ENCODE data around the gene OLA1. TPM values are rescaled to one million over a fixed set of nuclear protein-coding genes. Genes with fewer than 3 reads are reported as not detected.
A peak's percentile ranks its signal among the peaks of the same experiment; 100 is the strongest.

The OLA1 gene
- total RNA-seq, 1 donor from 2014 or later, result 118 TPM

GRCh38 chr2:174040417-174040701 lies 208.0 kb downstream of the OLA1 start:
- H3K27me3 Mint-ChIP-seq, result peaks cover 15% of the 10 kb centered on the region
- no peak overlapping the region for H3K4me3 Mint-ChIP-seq (ENCODE audit: low read depth)

GRCh38 chr2:174039551-174040416 lies 208.5 kb downstream of the OLA1 start:
- TF ChIP-seq CTCF (IDR thresholded peaks at IDR 0.05; ENCODE audit: unreplicated experiment), result peak; percentile 90
- peaks cover 19% of the 10 kb centered on the region for H3K27me3 Mint-ChIP-seq
- no peaks in the 10 kb centered on the region for H3K9me3 Mint-ChIP-seq (ENCODE audit: low read depth)
- no peaks in the 10 kb centered on the region for H3K4me1 Mint-ChIP-seq (ENCODE audit: low read depth)
- no peaks in the 10 kb centered on the region for H3K36me3 Mint-ChIP-seq (ENCODE audit: insufficient read depth)
- no peak overlapping the region for H3K27ac Mint-ChIP-seq
- peak; percentile 53 for DNase-seq (ENCODE audit: low spot score, unreplicated experiment)
- no peak overlapping the region for H3K4me3 Mint-ChIP-seq (ENCODE audit: low read depth)

More at GRCh38 chr2:174040417-174040701, 208.0 kb downstream of the OLA1 start:
- no peaks in the 10 kb centered on the region for H3K36me3 Mint-ChIP-seq (ENCODE audit: insufficient read depth)
- no peak for TF ChIP-seq CTCF (IDR thresholded peaks at IDR 0.05; ENCODE audit: unreplicated experiment)
- DNase-seq (ENCODE audit: low spot score, unreplicated experiment), result no peak
- no peaks in the 10 kb centered on the region for H3K4me1 Mint-ChIP-seq (ENCODE audit: low read depth)
- H3K9me3 Mint-ChIP-seq (ENCODE audit: low read depth), result peaks cover 3% of the 10 kb centered on the region
- H3K27ac Mint-ChIP-seq, result no peak overlapping the region

- no peak for TF ChIP-seq CTCF (IDR thresholded peaks at IDR 0.05; ENCODE audit: unreplicated experiment)
- Mint-ChIP-seq H3K4me3 (ENCODE audit: low read depth) (no peak overlapping the region), H3K36me3 (ENCODE audit: insufficient read depth) (no peaks in the 10 kb centered on the region), H3K27me3 (peaks cover 27% of the 10 kb centered on the region), H3K9me3 (ENCODE audit: low read depth) (no peaks in the 10 kb centered on the region), H3K27ac (no peak overlapping the region), H3K4me1 (ENCODE audit: low read depth) (no peaks in the 10 kb centered on the region)
- no peak for DNase-seq (ENCODE audit: low spot score, unreplicated experiment)
Observed at GRCh38 chr2:174038462-174038861, 209.9 kb downstream of the OLA1 start.

GRCh38 chr2:174036825-174037224 lies 211.5 kb downstream of the OLA1 start:
- Mint-ChIP-seq H3K9me3 (ENCODE audit: low read depth) (no peaks in the 10 kb centered on the region), H3K27me3 (peaks cover 34% of the 10 kb centered on the region), H3K4me3 (ENCODE audit: low read depth) (no peak overlapping the region), H3K36me3 (ENCODE audit: insufficient read depth) (no peaks in the 10 kb centered on the region), H3K27ac (no peak overlapping the region), H3K4me1 (ENCODE audit: low read depth) (peaks cover 6% of the 10 kb centered on the region)
- no peak for TF ChIP-seq CTCF (IDR thresholded peaks at IDR 0.05; ENCODE audit: unreplicated experiment)
- no peak for DNase-seq (ENCODE audit: low spot score, unreplicated experiment)

- Mint-ChIP-seq H3K36me3 (ENCODE audit: insufficient read depth) (no peaks in the 10 kb centered on the region), H3K27me3 (peaks cover 40% of the 10 kb centered on the region), H3K27ac (no peak overlapping the region), H3K4me1 (ENCODE audit: low read depth) (peaks cover 6% of the 10 kb centered on the region), H3K4me3 (ENCODE audit: low read depth) (no peak overlapping the region), H3K9me3 (ENCODE audit: low read depth) (no peaks in the 10 kb centered on the region)
- DNase-seq (ENCODE audit: low spot score, unreplicated experiment), result no peak
- TF ChIP-seq CTCF (IDR thresholded peaks at IDR 0.05; ENCODE audit: unreplicated experiment), result peak; percentile 34
Observed at GRCh38 chr2:174035981-174036742, 212.2 kb downstream of the OLA1 start.
